Glutamatergic neuron (in vitro differentiated cells): ENCODE measurements around the gene OGFOD2. TPM values are rescaled to one million over a fixed set of nuclear protein-coding genes. Genes with fewer than 3 reads are reported as not detected.

ENCODE experiments used
- DNase-seq: peaks from one replicate; pipeline ENCODE4 v3.0.0; 2022
- H3K27ac Mint-ChIP-seq: one replicate; pipeline ENCODE4 v1.8.0; 2020; ENCODE audit warnings: mild to moderate bottlenecking, mixed read lengths, inconsistent platforms; ENCODE audit not compliant: unreplicated experiment
- H3K27me3 Mint-ChIP-seq: one replicate; pipeline ENCODE4 v1.8.0; 2020; ENCODE audit warnings: mild to moderate bottlenecking, moderate library complexity, mixed read lengths, inconsistent platforms; ENCODE audit not compliant: unreplicated experiment
- H3K36me3 Mint-ChIP-seq: one replicate; pipeline ENCODE4 v1.8.0; 2020; ENCODE audit warnings: mild to moderate bottlenecking, mixed read lengths, inconsistent platforms; ENCODE audit not compliant: unreplicated experiment
- H3K4me1 Mint-ChIP-seq: one replicate; pipeline ENCODE4 v1.8.0; 2020; ENCODE audit warnings: mild to moderate bottlenecking, low read depth, mixed read lengths, inconsistent platforms; ENCODE audit not compliant: unreplicated experiment
- H3K4me3 Mint-ChIP-seq: one replicate; pipeline ENCODE4 v1.8.0; 2020; ENCODE audit warnings: mild to moderate bottlenecking, mixed read lengths, inconsistent platforms; ENCODE audit not compliant: unreplicated experiment
- H3K9me3 Mint-ChIP-seq: one replicate; pipeline ENCODE4 v1.8.0; 2020; ENCODE audit warnings: mild to moderate bottlenecking, moderate library complexity, mixed read lengths, inconsistent platforms; ENCODE audit not compliant: unreplicated experiment
- CTCF ChIP-seq: fragments of 200-600 bp; sonication (generic); IDR thresholded peaks from one replicate; pipeline ENCODE4 v1.5.0; 2021; ENCODE audit not compliant: partially characterized antibody, unreplicated experiment
- total RNA-seq: library from RNA; stranded (reverse); fragmentation: NEBNext Ultra II Directional; extraction: Animal tissue kit (Norgen Biotek cat#: 25700); gene quantifications from one replicate; pipeline ENCODE4 v1.2.1, GENCODE V29; 2021; ENCODE audit not compliant: unreplicated experiment

The OGFOD2 gene
- total RNA-seq, 1 donor from 2014 or later: 15.3 TPM

- Mint-ChIP-seq H3K4me1 (no peaks in the 10 kb centered on the region), H3K4me3 (no peak overlapping the region), H3K9me3 (peaks cover 1% of the 10 kb centered on the region), H3K27ac (no peak overlapping the region), H3K27me3 (peaks cover 2% of the 10 kb centered on the region), H3K36me3 (no peaks in the 10 kb centered on the region)
- DNase-seq: no peak
- TF ChIP-seq CTCF: no peak
Measured at GRCh38 chr12:122946690-122947341, 28.2 kb upstream of the OGFOD2 start.

GRCh38 chr12:122947352-122947792, 27.7 kb upstream of the OGFOD2 start:
- Mint-ChIP-seq H3K4me3 (no peak overlapping the region), H3K9me3 (peaks cover 1% of the 10 kb centered on the region), H3K27me3 (peaks cover 2% of the 10 kb centered on the region), H3K4me1 (no peaks in the 10 kb centered on the region), H3K27ac (no peak overlapping the region), H3K36me3 (no peaks in the 10 kb centered on the region)
- TF ChIP-seq CTCF: no peak
- DNase-seq: no peak

DNA sequence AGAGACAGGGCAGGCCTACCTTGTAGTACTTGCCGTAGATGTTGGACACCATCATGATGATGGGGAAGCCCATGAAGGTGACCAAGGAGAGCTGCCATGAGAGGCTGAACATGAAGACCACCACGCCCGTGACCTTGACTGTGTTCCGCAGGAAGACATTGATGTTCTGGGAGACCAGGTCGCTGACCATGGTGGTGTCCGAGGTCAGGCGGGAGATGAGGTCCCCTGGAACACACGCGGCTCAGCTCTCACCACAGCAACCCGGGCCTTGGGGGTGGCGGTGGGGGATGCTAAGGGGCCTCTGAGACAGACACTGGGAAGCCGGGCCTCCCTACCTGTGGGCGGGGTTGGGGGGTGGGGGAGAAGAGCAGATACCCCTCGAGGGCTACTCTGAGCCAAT, 26.4 kb upstream of the OGFOD2 start:
- Mint-ChIP-seq H3K36me3 (no peaks in the 10 kb centered on the region), H3K4me3 (no peak overlapping the region), H3K9me3 (peaks cover 1% of the 10 kb centered on the region), H3K27ac (no peak overlapping the region), H3K4me1 (no peaks in the 10 kb centered on the region), H3K27me3 (peaks cover 3% of the 10 kb centered on the region)
- no peak for DNase-seq
- TF ChIP-seq CTCF: no peak

GRCh38 chr12:122949405-122949804, 25.6 kb upstream of the OGFOD2 start:
- Mint-ChIP-seq H3K9me3 (peaks cover 1% of the 10 kb centered on the region), H3K27ac (no peak overlapping the region), H3K4me1 (no peaks in the 10 kb centered on the region), H3K4me3 (no peak overlapping the region), H3K27me3 (peaks cover 3% of the 10 kb centered on the region), H3K36me3 (no peaks in the 10 kb centered on the region)
- TF ChIP-seq CTCF: no peak
- DNase-seq: no peak

DNA sequence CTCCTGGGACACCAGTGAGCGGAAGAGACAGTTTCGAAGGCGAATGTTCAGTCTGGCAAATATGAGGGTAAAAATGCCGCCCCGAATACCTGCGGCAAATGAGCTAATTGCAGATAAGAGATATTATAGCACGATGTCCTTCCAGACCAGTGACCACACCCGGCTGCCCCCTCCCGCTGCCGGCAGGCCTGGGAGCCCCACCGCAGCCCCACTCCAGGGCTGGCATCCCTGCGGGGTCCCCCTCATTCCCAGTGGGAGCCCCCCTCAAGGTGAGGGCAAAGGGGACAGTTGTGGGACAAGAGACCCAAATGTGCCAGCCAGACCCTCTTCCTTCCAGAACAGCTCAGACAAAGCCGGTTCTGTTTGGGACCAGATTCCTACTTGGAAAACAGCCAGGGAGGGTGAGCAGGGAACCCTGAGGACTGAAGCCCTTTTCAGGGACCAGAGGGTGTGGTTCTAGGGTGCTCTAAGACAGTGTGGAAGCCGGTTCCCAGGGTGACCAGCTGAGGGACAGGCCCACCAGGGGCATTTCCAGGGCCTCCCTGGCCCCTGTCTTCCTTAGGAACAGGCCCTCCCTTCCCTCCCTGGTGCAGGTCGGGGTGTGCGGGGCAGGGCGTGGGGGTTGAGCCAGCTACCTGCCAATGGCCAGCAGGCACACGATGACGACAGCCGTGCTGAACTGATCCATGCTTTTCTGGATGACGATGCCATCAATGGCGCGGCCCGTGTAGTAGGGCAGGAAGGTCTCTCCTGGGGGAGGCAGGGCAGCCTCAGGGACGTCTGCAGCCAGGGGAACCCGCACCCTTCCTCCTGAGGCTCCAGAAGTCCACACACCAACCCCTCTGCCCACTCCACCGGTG, 25.0 kb upstream of the OGFOD2 start:
- TF ChIP-seq CTCF: no peak
- DNase-seq: no peak
- Mint-ChIP-seq H3K36me3 (no peaks in the 10 kb centered on the region), H3K4me1 (no peaks in the 10 kb centered on the region), H3K27ac (no peak overlapping the region), H3K4me3 (no peak overlapping the region), H3K27me3 (peaks cover 3% of the 10 kb centered on the region), H3K9me3 (peaks cover 2% of the 10 kb centered on the region)
